T-helper 22 cell (primary cell): ENCODE data around the gene TLE1.
"Not testable (repeated sequence)": the region's sequence is repeated elsewhere in the genome, so short reads cannot be mapped to it uniquely, and the experiment has no call there.

Experiments
- DNase-seq: peaks from one replicate; pipeline ENCODE4 v3.0.0-alpha.2; 2020; ENCODE audit warnings: low read depth

TLE1 gene

DNA sequence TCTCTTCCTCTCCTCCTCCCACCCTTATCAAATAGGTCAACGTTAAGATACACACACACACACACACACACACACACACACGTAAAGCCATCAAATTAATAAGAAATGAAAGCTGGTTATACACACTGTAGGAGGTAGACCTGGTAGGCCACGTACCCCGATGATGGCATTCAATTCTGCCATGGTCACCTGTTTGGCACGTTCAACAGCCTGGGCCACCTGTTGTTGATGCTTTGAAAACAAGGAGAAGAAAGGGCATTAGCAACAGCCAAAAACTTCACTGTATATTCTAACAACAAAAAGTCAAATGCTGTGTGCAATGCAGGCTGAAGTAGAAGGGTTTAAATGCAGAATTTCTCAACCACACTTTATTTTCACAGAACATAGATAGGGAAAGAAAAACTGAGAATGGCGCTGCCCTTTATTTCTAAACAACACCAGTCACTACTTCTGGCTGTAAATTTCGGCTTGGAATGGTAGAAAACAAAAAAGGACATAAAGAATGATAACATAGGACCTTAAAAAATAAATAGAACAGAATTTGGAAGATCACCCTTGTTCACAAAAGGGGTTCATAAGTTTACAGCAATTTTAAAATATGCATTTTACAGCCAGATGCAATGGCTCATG is 37.2 kb downstream of the TLE1 start:
- DNase-seq, result no peak

DNA sequence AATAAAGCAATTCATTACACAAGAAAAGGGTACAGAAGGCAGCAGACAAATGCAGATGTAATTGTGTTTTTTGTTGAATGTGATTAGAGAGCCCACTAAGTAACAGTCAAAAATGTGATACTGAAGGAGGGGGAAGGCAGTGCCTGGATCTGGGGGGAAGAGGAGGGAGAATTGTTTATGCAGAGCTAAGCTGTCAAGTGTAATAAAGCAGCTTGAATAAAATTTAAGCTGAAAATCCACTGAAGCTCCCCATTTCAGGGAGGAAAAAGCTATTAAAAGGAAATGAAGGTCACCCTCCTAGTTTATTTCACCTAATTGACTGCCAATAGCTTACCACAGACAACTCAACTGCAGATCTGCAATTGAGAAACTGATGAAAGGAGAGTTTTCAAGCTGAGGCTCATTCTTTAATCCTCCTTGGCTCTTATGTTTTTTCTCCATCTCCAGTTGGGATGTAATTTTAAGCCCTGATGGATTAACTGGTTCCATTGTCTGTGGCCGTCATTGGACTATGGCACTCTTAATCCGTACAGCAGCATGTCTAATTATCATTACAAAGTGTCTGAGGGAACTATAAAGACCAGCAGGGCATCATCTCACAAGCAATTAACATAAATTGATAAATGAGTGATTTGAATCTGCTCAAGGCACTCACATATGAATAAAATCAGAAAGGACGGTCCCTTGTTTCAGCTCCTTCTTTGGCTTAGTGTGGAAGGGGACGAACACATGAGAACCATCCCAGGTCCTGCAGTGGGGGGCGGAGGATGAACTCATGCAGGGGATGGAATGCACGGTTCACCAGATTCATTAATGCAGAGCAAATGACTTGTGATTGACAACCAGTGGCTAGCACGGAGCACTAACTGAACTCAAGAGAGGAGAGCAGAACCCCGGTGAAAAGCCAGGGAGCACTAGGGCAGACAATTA is 38.5 kb downstream of the TLE1 start:
- no peak for DNase-seq

- DNase-seq, result no peak
Observed at GRCh38 chr9:81649475-81650240, 39.7 kb downstream of the TLE1 start.

GRCh38 chr9:81648891-81649290 is 40.5 kb downstream of the TLE1 start:
- no peak for DNase-seq

- no peak for DNase-seq
Observed at GRCh38 chr9:81646337-81646736, 43.0 kb downstream of the TLE1 start.

DNA sequence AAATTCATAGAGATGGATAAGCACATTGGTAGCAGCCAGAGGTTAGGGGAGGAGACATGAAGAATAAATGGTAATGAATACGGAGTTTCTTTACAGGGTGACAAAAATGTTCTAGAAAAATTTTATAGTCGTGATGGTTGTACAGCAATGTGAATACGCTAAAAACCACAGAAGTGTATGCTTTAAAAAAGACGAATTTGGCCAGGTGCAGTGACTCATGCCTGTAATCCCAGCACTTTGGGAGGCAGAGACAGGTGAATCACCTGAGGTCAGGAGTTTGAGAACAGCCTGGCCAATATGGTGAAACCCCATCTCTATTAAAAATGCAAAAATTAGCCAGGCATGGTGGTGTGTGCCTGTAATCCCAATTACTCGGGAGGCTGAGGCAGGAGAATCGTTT is 44.8 kb downstream of the TLE1 start:
- not testable (repeated sequence) for DNase-seq

GRCh38 chr9:81637276-81637675 is 52.1 kb downstream of the TLE1 start:
- no peak for DNase-seq

DNA sequence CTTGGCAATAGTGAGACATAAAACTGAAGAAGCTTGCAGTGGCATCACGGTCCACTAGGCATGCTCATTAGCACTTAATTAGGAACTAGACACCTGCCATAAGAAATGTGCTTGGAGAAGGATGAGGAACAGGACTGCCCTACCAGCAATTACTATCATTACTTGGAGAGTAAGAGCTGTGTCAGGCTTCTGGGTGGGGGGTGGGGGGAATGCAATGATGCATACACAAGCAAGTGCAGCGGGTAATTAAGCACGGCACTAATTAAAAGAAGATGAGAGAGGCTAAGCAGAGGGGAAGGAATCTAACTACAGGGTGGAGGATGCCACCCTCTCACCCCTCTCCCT is 53.1 kb downstream of the TLE1 start:
- no peak for DNase-seq

- DNase-seq, result no peak
Observed at GRCh38 chr9:81635521-81636254, 53.7 kb downstream of the TLE1 start.

GRCh38 chr9:81634915-81635516 is 54.3 kb downstream of the TLE1 start:
- DNase-seq, result no peak

GRCh38 chr9:81633952-81634854 is 55.1 kb downstream of the TLE1 start:
- no peak for DNase-seq

GRCh38 chr9:81632599-81632998 is 56.7 kb downstream of the TLE1 start:
- no peak for DNase-seq

DNA sequence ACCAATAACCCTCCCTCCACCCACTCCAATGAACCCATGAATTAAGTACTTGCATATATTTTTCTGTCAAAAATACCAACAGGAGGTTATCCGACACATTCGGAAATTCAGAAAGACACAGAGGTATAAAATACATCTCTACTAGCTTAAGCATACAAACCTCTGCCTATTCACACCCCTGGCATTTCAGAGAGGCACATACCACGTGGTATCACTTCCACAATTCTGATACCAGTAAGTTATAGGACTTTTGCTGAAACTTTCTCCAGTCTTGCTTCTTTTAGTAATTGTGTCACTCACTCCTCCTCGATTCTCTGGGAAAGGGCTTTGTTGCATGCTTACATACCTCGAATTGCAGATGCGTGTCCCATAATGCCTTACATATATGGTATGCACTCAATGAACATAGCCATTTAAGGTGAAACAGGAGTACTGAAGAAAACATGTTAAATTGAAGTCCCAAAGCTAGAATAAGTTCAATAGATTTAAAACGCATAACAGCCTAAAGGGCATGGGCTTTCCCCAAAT is 58.1 kb downstream of the TLE1 start:
- no peak for DNase-seq

DNA sequence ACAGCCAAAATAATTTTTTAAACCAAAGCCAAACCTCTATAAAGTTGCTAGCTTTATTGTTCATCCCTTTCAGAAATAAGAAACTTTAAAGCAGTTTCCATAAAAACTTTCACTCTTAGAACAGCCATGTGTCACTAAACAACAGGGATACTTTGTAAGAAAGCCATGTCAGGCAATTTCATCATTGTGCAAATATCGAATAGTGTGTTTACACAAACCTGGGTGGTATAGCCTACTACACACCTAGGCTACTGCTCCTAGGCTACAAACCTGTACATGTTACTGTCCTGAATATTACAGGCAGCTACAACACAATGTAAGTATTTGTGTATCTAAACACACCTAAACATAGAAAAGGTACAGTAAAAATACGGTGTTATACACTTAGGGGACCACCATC is 59.9 kb downstream of the TLE1 start:
- no peak for DNase-seq

DNA sequence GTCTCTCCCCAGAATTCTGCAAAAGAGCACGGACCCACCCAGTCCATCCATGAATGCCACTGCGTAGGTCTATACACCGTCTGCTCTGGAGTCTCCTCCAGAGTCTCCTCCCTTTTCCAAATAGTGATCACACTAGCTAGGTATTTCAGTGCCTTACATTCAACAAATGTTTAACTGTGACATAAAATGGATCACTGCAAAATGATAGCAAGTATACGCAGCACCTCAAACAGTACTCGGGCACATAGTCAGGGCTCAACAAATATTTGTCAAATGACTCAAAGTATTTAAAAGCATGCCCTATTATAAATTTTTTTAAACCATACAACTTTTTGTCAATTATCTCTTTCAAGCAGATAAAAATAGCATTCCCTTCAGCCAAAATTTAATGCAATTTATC is 60.5 kb downstream of the TLE1 start:
- no peak for DNase-seq

DNA sequence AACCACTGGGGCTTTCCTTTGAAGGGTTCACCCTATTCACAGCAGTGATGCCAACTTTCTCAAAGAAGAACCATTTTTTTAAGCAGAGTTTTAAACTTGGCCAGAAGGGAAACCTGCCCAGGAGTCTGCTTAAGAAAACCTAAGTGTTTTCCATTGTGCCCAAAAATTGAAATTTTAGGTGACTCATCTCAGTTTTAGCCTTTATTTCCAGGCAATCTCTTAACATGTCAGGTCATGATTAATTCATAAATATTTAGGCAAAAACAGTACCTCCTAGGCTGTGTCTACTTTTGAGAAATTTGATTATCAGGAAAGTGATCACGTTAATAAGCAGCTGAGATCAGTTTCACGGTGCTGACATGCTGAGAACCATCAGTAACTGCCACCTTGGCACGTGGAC is 61.9 kb downstream of the TLE1 start:
- DNase-seq, result no peak

DNA sequence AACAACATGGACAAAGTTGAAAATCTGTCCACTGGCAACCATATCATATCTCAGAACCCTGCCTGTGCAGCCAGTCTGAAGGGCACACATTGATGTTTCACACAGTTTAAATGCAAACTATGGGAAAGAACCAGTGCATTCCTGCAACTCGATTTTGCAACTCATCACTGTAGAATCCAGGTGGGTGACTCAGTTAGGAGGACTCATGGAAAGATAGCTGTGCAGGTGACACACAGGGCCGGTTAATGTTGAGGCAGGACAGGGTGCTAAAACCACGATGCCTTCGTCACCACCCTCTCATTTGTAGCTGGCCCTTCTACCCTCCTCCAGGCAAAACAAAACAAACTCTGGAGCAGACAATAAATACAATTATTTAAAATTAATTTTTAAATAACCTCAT is 62.8 kb downstream of the TLE1 start:
- DNase-seq, result no peak

- no peak for DNase-seq
Observed at GRCh38 chr9:81625969-81626368, 63.4 kb downstream of the TLE1 start.

DNA sequence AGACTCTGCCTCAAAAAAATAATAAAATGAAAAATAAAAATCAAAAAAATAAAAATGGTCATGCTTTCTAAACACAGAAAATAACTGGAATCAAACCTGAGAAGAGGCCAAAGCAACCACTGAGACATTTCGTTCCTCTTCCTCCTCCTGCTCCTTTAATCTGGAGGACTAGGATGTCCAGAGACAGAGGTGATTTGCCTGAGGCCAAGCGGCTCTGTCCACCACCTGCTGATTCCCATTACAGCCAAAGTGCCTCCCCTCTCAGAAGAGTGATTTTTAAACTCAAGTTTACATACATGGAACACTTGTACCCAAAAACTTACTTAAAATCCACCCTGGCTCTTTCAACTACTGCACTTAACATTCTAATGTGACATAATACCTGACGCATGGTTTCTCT is 65.6 kb downstream of the TLE1 start:
- no peak for DNase-seq

DNA sequence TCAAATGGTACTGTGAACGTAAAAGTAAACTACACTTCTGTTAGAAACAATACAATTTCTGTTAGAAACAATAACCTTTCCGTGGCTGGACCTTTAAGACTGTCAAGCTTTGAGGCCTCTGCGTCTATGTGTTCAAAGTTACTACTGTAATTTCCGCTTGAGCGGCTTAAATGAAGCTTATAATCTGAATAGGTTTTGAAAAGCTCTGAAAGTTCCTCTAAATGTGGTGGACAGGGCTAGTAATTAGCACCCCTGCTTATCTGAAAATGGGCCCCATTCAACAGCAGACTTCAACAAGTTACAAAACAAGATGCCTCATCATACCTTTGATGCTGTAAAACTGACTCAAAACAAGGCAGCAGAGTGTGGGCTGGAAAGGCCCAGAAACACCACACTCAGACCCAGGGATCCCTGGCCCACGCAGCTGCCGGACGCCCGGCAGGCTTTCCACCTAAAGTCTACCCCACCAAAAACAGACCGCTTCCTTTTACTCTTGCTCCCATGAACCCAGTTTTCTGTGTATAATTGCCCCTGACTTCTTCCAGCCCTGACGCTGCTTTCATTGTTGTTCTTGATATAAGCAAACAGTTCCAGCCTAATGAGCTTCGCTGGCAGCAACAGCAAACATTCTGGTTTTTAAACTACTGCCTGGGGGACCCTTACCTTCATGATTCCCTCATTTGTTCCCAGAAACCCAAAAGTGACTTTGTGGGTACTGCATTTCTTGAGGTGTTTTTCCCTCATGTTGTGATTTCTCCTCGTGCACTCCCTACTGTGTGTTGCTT is 66.7 kb downstream of the TLE1 start:
- no peak for DNase-seq
